HG03196 (cell line): Measurements from ENCODE around the gene KRT39.
A peak's percentile ranks its signal among the peaks of the same experiment; 100 is the strongest.
"Not testable (repeated sequence)": the region's sequence is repeated elsewhere in the genome, so short reads cannot be mapped to it uniquely, and the experiment has no call there.

Experiments used
- ATAC-seq: cut with Tn5 transposase; IDR thresholded peaks from one replicate; pipeline ENCODE4 v1.9.1; 2021; ENCODE audit not compliant: unreplicated experiment

KRT39 gene

GRCh38 chr17:40942553-40942952 lies 24.2 kb downstream of the KRT39 start:
- ATAC-seq = no peak

DNA sequence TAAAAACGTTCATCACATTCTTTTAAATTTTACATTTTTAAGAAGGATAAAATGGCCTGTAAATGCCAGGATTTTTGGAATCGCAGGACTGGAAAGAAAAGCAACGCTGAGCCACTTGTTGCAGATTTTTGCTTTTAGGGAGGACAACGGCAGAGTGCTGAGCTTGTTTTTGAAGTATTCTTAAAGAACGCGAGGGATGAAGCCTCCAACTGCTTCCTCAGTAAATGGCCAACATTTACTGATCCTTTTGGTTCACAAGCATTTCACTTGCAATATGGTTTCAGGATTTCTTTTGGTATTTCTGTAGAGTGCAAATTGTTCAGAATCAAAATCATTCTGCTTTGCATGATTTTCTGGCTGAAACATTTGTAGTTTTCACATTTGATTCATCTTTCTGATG lies 26.5 kb downstream of the KRT39 start:
- no peak for ATAC-seq

- no peak for ATAC-seq
These were observed 27.8 kb downstream of the KRT39 start for GRCh38 chr17:40938981-40939380.

DNA sequence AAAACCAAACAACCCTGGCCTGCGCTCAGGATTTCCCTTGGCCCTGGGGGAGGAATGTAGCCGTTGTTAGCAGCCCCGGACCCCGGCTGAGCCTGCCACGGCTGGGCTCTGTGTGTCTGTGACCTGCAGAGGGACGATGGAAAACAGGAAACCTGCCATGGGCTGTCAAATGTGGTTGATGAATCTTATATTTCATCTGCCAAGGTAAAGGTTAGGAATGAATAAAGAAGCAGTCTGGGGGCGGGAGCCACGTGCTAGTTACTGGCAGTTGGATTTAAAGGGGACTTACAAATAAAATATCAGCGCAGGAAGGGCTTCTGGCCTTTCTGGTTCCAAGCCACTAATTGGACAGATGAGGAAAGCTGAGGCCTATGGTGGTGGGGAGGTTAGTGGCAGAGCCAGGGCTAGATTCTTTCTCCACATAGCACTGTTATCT lies 29.3 kb downstream of the KRT39 start, which contains the start of gene KRT23:
Gene KRT23 (minus strand): TSS at position 263 of the 436 bp plus-strand sequence. CDS start 1,043 bp downstream, outside the sequence.
- ATAC-seq = no peak

DNA sequence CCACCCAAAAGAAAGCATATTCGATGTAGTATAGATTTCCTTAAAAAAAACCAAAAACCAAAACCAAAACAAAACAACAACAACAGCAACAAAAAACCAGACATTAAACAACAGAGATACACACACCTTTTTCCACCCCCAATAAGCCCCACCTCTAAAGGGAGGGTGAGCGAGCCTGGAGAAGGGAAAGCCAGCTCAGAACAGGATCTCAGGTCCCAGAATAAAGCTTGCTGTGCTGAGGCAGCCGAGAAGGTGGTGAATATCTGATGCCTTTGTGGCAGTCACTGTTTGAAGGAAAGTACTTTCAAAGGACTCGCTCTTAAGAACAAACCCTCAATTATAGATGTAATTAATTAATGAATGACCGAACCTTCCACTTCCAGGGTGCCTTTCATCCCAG lies 29.8 kb downstream of the KRT39 start:
- ATAC-seq = no peak

- no peak for ATAC-seq
These were observed 30.2 kb downstream of the KRT39 start for GRCh38 chr17:40936437-40936971.

DNA sequence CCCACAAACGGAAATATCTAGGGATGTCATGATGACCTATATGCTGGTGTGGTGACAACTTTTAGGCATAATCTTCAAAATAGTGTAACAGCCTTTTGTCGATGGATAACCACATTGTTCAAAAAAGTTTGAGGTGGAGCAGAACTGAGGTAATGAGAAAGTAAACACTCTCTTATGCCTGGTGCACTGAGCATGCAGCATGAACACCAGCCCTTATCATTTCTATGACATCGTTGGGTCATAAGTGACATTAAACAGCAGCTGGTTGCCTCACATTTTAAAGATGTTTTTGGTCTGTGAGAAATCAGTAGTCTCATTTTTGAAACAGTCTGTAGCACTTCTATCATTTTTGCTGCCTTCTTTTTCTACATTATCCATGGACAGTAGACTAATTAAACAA lies 31.1 kb downstream of the KRT39 start:
- ATAC-seq = no peak

- ATAC-seq = no peak
These were observed 34.1 kb downstream of the KRT39 start for GRCh38 chr17:40932608-40933007.

GRCh38 chr17:40931311-40931710 lies 35.4 kb downstream of the KRT39 start:
- ATAC-seq = no peak

DNA sequence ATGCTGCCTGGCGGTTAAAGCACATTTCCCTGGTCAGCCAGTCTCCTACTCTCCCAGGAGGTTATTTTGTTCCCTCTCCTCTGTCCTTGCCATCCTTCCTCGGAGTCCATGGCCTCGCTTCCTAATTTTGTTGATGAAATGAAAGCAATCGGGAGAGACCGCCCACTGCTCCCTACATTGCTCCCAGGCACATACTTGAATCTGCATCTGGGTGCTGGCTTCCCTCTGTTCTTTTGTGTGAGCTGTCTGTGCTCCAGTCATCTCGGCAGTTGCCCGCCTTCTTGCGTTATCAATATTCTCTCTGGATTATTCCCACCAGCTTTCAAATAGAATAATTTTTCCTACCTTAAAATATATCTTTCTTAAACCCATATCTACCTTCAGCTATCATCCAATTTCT lies 40.4 kb downstream of the KRT39 start:
- no peak for ATAC-seq

DNA sequence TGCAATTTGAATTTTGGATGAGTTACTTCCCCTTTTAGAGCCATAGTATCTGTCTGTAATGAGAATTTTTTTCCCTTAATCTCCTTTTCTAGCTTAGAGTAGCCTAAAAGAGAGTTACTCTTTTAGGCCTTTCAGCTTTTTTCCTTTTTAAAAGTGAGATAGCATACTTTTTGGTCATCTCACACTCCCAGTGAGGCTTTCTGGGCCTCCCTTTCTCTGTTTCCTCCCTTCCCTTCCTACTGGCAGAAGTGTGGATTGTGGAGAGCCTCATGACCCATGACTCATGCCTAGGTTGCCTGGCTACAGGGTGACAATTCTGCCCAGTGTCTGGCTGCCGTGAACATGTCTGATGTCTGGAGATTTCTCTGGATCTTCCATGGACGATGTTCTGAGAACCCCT lies 44.5 kb downstream of the KRT39 start:
- ATAC-seq = no peak

DNA sequence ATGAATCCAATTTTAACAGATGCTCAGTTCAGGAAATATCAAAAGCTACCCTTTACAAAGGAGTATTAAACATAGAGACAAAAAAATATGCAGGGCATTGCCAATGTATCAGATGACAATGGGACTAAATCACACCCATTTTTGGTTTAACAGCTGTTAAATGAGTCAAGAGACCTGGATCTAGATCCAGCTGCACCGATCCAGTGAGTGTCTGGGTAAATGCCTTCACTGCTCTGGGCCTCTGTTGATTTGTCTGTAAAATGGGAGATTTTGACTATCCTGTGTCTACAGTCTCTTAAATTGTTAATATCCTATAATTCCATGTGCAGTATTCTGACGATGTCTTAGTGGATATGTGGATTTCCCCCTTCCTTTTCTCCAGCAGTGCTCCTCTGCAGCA lies 45.7 kb downstream of the KRT39 start:
- ATAC-seq = no peak

GRCh38 chr17:40917116-40917515 lies 49.6 kb downstream of the KRT39 start:
- ATAC-seq = not testable (repeated sequence)

GRCh38 chr17:40916366-40916765 lies 50.4 kb downstream of the KRT39 start:
- peak; percentile 16 for ATAC-seq

GRCh38 chr17:40915721-40916256 lies 51.0 kb downstream of the KRT39 start:
- peak; percentile 57 for ATAC-seq

DNA sequence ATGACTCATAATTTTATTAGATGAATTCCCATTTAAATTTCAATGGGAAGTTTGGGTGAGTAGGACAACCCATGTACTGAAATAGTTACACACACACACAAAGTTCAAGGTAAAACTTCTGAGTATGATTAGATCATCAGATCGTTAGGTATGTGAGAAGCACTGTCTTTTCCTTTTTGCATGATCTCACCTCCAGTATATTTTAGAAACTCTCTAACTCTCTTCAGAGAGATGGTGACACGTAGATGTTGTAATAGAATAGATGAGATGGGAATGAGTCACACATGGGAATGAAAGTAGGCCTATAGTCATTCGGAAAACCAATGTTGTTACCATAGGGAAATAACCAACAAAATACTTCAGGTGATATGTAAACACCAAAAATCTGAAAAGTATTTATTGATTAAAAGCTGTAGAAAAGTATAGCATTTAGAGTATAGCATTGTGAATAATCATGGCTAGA lies 51.5 kb downstream of the KRT39 start:
- ATAC-seq = peak; percentile 43

DNA sequence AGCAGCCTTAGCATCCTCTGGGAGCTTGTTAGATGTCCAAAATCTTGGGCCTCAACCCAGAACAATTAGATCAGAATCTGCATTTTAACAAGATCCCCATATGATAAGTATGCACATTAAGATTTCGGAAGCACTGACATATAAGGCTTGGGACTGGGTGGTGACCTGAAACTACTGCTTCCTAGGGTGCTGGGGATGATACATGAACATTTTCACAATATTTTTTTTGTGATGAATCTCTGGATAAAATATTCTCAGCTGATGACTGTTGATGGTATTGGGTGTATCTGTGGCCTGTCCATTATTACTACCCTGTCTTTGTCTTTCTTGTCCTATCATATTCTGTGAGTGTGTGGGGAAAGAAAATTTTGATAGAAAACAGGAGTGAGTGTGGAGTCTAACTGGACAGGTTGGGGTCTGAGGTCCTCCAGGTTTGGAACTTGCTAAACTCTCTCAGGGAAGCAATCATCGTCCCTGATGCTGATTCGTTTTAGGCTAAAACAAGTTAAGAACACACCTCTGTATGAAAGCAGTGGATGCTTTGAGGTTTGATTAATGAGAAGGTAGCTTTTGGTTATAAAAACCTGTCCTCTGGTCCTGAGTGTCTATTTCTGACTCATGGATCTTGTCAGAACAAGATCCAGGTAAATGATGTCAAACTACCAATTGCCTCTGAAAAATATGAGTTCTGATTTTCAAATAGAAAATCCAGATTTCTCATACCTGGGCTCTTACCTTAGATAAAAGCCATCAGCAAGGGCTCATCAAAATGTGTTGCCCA lies 52.5 kb downstream of the KRT39 start:
- no peak for ATAC-seq

- ATAC-seq = no peak
These were observed 54.1 kb downstream of the KRT39 start for GRCh38 chr17:40912486-40913210.

- no peak for ATAC-seq
These were observed 56.3 kb downstream of the KRT39 start for GRCh38 chr17:40910441-40910841.

DNA sequence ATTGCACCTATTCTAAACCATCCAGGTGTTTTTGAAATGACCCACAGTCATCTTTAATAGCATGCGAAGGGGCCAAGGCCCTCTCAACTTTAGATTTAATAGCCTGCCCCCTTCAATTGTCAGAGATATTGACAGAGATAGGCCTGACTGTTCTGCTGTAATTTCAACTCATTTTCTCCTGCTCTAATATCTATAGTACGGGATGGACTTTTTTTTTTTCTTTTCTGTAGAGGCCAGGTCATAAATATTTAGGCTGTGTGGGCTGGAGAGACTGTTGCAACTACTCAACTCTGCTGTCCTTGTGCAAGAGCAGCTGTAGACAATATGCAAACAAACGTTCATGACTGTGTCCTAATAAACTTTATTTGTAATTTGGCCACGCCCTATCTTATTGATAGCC lies 57.0 kb downstream of the KRT39 start:
- ATAC-seq = no peak

DNA sequence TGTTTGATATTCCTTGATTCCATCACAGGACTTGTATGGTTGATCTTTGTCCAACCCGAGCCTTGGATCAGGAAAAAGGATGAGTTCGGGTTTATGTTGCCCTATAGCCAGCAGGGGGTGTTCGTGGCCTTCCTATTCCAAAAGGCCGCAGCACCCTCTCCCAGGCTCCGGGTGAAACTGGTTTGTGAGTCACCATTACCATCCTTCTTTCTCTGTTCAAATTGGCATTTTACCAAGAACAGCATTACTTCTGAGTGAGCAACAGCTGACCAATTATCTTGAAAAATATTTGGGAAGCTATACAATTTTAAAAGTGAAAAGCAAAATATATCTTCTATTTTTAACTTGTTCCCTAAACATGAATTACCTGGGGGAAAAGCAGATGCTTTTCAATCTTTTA lies 57.4 kb downstream of the KRT39 start:
- ATAC-seq = no peak
